Panc1 (cell line): Measurements from ENCODE around the gene FGD3.

Experiments
- POLR2AphosphoS5 ChIP-seq: IDR thresholded peaks from 2 replicates; pipeline ENCODE4 v1.6.1; 2012; ENCODE audit warnings: mild to moderate bottlenecking, low read depth, low read length, moderate library complexity
- SIN3A ChIP-seq: IDR thresholded peaks from 2 replicates; pipeline ENCODE4 v1.6.1; 2012; ENCODE audit warnings: low read depth, mild to moderate bottlenecking, low read length, moderate library complexity, borderline replicate concordance; ENCODE audit not compliant: insufficient read depth
- TCF7L2 ChIP-seq: IDR thresholded peaks from 2 replicates; pipeline ENCODE4 v1.6.1; 2011; ENCODE audit warnings: mild to moderate bottlenecking, low read depth, low read length, inconsistent platforms
- TF ChIP-seq, protein P1 (sequence below): fragments of 450-650 bp; IDR thresholded peaks from 2 replicates; pipeline ENCODE4 v1.5.1; 2017; ENCODE audit warnings: mild to moderate bottlenecking
- TF ChIP-seq, protein P2 (sequence below), 2 experiments: IDR thresholded peaks; 2 replicates each; pipeline ENCODE4 v1.6.1; 2011 to 2012; ENCODE audit warnings: low read depth in 2 of 2, control low read depth in 1 of 2, low read length in 1 of 2, mild to moderate bottlenecking in 1 of 2, moderate library complexity in 1 of 2; ENCODE audit not compliant: insufficient read depth in 1 of 2

DNA sequence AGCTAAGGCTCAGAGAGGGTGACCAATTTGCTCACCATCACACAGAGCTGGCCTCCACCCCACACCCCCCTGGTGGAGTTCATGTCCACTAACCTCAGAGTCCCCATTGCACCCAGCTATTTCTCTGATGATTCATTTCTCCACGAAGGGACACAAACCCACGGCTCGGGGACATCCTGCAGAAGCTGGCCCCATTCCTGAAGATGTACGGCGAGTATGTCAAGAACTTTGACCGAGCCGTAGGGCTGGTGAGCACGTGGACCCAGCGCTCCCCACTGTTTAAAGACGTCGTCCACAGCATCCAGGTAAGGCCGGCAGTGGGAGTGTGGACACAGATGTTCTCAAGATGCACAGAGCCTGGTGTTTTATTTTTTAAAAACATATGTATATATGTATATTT is 58.6 kb downstream of the FGD3 start:
- TF ChIP-seq SIN3A (no peak), POLR2AphosphoS5 (no peak), TCF7L2 (no peak)
- TF ChIP-seq, protein P1, sequence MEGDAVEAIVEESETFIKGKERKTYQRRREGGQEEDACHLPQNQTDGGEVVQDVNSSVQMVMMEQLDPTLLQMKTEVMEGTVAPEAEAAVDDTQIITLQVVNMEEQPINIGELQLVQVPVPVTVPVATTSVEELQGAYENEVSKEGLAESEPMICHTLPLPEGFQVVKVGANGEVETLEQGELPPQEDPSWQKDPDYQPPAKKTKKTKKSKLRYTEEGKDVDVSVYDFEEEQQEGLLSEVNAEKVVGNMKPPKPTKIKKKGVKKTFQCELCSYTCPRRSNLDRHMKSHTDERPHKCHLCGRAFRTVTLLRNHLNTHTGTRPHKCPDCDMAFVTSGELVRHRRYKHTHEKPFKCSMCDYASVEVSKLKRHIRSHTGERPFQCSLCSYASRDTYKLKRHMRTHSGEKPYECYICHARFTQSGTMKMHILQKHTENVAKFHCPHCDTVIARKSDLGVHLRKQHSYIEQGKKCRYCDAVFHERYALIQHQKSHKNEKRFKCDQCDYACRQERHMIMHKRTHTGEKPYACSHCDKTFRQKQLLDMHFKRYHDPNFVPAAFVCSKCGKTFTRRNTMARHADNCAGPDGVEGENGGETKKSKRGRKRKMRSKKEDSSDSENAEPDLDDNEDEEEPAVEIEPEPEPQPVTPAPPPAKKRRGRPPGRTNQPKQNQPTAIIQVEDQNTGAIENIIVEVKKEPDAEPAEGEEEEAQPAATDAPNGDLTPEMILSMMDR, result no peak
- TF ChIP-seq, protein P2, sequence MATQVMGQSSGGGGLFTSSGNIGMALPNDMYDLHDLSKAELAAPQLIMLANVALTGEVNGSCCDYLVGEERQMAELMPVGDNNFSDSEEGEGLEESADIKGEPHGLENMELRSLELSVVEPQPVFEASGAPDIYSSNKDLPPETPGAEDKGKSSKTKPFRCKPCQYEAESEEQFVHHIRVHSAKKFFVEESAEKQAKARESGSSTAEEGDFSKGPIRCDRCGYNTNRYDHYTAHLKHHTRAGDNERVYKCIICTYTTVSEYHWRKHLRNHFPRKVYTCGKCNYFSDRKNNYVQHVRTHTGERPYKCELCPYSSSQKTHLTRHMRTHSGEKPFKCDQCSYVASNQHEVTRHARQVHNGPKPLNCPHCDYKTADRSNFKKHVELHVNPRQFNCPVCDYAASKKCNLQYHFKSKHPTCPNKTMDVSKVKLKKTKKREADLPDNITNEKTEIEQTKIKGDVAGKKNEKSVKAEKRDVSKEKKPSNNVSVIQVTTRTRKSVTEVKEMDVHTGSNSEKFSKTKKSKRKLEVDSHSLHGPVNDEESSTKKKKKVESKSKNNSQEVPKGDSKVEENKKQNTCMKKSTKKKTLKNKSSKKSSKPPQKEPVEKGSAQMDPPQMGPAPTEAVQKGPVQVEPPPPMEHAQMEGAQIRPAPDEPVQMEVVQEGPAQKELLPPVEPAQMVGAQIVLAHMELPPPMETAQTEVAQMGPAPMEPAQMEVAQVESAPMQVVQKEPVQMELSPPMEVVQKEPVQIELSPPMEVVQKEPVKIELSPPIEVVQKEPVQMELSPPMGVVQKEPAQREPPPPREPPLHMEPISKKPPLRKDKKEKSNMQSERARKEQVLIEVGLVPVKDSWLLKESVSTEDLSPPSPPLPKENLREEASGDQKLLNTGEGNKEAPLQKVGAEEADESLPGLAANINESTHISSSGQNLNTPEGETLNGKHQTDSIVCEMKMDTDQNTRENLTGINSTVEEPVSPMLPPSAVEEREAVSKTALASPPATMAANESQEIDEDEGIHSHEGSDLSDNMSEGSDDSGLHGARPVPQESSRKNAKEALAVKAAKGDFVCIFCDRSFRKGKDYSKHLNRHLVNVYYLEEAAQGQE (IDR thresholded peaks at IDR 0.05; ENCODE audit: insufficient read depth in 1 of 2, low read depth in 2 of 2, low read length in 1 of 2), result no peak
